EH (cell line): ENCODE measurements around the gene CIRBP.

Experiments used
- DNase-seq: peaks from one replicate; pipeline ENCODE4 v3.0.0-alpha.2; 2015; ENCODE audit warnings: low read depth

CIRBP gene

DNA sequence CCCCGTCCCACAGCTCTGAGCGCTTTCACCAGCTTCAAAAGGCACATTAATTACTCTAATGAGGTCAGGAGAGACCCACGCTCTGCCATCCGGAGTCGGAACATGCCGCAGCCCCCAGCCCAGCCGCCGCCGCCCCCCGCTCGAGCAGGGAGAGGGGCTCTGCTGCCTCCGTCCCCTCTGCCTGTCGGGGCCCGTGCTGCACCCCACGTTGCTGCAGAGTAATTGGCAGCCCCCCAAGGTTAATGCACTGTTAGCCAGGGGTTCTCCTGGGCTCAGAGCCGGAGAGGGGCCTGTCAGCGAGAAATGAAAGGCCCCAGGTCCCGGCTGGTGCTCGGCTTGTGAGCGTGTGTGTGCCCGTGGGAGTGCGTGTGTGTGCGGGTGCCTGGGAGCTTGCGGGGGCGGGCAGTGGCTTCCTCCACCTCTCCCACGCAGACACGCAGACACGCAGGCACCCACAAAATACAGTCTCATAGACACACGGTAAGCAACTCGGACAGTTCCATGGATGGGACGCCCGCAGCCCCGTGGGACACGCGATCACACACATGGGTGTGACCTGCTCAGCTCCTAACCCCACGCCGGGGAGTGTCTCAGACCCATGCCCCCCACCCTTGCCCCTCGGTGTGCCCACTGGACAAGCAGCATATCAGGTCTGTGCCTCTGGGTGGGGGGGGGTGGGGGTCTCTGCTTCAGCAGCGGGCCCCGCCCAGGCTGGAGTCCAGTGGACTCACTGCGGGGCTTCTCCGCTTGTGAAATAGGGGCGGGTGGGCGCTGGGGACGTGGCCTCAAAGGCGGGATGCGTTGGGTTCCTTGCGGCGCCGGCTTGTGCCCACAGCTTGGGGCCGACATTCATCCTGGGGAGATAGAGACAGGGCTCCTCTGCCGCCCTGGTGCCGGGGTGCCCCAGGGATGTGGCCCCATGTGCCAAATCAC lies 11.8 kb downstream of the CIRBP start:
- DNase-seq: no peak

DNA sequence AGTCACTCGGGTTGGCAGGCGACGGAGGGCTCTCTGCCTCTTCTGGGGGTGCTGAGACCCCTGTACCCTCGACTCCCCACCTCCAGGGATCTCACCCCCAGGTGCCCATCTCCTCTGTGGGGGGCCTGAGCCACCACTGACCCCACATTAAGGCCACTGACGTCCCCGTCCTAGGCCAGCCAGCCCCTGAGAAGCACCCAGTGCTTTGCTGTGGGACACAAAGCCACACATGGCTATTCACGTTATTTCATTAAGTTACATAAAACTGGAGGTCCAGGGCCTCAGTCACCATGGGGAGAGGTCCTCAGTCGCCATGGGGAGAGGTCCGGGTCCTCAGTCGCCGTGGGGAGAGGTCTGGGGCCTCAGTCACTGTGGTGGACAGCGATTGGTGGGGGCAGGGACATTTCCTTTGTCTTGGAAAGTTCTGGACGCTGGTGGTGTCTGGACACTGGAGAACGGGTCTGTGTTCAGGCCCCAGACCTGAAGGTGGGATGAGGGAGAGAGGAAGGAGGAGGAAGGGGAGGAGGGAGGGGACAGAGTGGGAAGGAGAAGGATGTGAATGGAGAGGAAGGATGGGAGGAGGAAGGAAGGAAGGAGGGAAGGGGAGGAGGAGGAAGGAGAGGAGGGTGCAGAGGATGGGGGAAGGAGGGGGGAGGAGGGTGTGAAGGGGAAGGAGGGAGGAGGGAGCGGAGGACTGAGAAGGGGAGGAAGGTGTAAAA lies 12.6 kb downstream of the CIRBP start:
- DNase-seq: no peak

DNA sequence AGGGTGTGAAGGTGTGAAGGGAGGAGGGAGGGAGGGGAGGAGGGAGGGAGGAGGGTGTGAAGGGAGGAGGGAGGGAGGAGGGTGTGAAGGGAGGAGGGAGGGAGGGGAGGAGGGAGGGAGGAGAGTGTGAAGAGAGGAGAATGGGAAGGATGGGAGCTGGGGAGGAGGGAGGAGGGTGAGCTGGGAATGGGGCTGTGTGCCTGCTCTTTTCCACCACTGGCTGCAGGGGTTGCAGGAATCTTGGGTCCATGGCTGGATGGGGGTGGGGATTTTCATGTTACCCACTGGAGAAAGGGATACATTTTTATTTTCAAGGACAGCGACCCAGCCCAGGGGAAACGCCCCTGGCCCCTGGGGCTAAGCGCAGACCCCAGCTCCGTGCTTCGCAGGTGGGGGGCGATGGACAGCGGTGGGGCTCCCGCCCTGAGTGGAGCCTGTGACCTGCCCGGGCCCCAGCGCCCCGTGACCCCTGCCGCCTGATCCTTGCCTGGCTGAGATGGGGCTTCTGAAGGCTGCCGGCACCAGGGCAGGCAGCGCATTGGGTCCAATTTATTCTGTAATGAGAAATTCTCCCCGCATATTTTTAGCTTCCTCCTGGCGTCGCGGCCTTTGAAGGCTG lies 13.6 kb downstream of the CIRBP start:
- no peak for DNase-seq

DNA sequence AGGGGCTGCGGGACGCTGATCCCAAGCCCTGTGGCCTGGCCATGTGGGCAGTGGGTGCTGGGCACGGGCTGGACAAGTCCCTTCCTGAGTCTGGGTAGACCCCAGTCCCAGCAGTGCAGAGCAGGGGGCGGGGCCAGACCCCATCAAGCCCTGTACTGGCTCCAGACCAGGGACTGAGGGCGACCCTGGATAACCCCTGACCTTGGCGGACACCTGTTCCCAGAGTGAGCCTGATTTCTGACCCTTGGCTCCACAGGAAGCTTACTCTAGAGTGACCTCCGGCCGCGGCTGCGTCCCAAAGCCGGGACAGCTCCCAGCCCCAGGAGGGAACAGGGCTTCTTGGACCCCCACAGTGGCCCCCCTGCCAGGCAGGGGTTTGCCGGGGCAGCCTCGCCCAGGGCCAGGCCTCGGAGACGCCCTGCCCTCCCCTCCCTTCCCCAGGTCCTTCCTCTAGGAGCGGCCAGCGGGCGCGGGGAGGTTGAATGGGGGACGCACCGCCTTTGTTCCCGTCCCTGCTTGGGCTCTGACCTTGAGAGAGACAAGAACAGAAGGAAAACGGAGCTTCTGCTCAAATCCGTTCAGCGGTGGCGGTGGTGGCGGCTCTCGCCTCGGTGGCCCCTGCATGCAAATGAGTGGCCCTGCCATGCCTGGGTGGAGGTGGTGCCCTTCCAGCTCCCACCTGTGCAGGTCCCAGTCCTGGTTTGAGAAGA lies 14.2 kb downstream of the CIRBP start:
- no peak for DNase-seq

DNA sequence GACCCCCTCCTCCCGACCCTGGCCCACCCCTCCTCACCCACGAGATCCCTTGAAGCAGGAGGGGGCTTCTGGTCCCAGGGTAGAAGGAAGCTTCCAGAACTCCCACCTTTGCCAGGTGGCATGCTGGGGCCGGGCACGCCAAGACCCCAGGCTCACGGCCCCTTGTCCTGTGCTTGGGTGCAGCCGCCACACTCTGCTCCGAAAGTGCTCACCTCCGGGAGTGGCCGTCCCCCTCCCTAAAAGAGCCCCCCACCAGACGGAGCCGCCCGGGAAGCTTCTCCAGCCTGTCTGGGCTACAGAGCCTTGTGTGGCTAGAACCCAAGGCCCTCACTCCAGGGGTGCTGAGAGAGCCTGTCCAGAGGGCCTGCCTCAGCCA lies 14.8 kb downstream of the CIRBP start:
- no peak for DNase-seq

DNA sequence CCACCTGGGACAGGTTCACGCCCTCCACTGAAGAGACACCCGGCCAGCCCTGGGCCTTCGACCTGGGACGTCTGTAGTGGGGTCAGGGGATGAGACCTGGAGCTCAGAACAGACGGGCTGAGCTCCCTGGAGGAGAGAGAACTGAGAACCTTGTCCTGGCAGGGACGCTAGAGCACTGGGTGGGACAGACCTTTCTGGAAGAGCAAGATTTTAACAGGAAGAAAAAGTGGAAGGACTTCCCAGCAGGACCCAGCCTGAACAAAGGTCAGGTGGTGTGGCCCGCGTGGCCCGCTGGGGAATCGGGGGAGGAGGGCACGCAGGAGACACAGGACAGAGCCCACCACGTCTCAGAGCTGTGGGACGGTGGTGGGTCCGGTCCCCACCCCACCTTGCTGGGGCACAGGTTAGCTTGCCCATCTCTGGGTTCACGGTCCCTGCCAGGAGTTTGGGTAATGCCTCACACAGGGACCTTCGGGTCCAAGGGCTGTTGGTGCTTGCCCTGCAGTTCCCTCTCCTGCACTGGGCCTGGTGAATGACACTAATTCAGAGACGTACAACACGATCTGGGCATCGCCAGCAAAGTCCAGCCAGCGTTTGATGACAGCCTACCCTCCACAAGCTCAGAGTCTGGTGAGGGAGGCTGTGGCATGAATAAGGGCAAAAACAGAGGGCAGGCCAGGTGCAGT lies 15.3 kb downstream of the CIRBP start:
- no peak for DNase-seq

DNA sequence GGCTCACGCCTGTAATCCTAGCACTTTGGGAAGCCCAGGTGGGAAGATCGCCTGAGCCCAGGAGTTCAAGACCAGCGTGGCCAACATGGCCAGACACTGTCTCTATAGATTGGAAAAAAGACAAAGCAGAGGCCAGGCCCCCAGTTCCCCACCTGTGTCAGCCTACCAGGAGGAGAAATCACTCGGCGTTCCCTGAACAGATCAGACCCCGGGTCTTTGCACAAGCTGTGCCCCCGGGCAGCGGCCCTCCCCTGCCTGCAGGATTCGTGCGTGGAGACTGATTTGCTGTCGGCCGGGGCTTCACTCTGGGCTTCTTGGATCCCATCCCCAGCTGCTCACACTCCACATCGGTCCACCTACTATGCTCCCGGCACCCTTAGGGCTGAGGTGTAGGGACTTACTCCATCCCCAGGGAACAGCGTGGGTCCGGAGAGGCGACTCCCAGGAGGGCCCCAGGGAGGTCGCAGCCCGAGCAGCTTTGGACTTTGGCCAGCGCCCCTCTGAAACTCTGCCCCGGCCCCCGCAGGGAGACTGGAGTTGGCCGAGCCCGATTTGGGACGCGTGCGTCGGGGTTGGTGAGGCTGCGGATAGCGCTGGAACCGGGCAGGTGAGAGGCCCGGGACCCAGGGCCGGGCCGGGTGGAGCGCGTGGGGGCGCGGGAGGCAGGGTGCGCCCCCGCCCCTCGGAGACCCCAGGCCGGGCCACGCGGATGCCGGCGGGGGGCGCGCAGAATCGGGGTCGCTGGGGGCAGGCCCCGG lies 16.0 kb downstream of the CIRBP start:
- no peak for DNase-seq

DNA sequence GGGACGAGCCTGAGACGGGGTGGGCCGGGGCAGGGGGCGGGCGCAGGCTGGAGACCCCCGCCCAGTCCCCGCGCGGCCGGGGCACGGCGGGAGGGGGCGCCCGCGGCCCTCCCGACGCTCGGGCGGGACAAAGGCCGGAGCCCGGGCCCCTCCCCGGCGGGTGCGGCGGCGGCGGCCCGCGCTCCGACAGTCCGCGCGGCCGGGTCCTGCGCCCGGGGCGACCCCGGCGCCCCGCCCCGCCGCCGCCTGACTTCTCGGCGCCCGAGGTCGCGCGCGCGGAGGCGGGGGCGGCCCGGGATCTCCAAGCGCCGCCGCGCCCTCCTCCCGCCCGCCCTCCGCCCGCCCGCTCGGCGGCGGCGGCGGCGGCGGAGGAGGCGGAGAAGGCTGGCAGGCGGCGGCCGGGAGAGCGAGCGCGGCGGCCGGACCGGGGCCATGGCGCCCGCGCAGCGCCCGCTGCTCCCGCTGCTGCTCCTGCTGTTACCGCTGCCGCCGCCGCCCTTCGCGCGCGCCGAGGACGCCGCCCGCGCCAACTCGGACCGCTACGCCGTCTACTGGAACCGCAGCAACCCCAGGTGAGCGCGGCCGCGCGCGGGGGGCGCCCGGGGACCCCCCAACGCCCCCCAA lies 16.7 kb downstream of the CIRBP start, which contains the start of gene EFNA2:
Gene EFNA2 (plus strand): TSS at position 137 of the 624 bp plus-strand sequence. CDS start 296 bp downstream, at position 433.
- no peak for DNase-seq

DNA sequence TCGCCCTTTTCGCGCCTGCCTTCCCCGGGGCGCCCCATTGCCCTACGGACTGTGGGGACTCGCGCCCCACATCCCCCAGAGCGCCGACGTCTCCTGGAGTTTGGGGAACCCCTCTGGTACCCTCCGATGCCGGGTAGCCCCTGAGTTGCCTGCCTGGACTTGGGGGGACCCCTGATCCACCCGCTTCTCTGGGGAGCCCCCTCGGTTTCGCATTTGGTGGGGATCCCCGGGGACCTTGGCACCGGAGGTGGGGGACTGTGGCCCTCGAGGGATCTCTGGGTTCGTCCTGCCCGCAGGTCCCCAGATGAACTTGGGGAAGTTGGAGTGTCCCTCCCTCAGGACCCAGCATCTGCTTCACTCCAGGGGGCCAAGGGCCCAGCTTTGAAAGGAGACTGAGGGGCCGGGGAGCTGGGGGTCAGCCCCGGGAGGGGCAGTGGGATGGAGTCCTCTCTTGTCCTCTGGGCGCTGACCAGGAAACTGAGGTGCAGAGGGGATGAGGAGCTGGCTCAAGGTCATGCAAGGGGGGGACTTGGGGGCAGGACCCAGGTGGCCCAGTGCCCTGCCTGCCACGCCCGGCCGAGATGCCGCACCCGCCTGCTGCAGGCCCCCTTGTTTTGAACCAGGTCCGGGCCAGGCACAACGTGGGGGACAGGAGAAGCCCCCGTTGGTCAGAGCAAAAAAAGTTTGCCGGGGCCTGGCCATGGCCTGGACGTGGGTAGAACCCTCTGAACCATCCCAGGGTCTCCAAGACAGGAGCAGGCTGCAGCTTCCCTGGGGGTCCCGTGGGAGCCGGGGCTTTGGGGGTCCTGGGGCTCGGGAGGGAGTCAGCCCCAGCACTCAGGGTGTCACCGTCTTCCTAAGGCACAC lies 17.6 kb downstream of the CIRBP start:
- DNase-seq: no peak

DNA sequence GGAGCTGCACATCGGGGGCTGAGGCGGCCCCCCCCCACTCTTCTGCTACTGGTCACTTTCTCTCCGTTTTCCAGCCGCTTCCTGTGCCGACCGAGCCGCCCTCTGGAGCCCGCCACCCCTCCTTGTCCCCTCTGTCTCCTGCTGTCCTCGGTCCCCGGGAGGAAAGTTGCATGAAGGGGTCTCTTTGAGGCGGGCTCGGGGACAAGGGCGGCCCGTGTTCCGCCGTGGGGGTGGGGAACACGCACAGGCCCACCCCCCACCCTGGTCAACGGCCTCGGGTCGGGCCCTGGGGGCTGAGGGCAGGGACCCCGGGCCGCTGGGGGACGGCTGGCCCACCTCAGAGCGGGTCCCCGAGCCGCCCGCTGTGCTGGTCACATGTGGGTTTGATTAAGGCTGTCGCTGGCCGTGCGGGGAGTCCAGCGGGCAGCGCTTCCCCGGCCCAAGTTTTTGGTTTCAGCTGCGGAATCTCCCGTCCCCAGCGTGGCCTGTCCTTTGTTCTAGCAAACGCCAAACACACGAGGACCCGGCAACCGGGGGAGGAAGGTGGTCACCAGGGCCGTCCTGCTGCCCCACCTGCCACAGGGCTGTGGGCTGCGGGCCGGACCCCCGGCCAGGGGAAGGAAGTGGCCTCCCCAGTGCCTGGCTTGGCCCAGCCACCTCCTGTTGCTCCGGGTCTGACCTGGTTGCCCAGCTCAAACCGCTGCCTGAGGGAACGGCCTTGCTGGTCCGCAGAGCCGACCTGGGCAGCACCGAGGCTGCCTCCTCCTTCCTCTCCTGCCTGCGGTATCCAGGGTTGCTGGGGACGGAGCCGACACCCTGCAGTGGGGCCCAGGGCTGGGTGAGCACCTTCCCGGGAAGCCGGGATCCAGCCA lies 18.5 kb downstream of the CIRBP start:
- no peak for DNase-seq

DNA sequence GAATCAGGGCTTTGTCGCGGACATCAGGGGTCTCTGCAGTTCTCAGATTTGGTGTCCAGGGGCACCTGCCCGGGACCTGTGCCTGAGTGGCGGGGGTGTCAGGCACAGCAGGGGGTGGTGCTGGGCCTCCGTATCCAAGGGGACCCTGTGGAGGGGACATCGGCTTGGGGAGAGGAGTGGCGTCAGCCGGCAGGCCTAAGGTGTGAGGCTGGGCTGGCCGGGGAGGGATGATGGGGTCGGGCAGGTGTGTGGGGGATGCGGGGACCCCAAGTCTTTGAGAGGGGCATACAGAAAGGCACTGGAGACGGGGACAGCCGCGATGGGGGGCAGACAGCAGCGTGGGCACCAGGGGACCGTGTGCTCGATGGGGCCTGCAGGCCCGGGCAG lies 19.1 kb downstream of the CIRBP start:
- no peak for DNase-seq

DNA sequence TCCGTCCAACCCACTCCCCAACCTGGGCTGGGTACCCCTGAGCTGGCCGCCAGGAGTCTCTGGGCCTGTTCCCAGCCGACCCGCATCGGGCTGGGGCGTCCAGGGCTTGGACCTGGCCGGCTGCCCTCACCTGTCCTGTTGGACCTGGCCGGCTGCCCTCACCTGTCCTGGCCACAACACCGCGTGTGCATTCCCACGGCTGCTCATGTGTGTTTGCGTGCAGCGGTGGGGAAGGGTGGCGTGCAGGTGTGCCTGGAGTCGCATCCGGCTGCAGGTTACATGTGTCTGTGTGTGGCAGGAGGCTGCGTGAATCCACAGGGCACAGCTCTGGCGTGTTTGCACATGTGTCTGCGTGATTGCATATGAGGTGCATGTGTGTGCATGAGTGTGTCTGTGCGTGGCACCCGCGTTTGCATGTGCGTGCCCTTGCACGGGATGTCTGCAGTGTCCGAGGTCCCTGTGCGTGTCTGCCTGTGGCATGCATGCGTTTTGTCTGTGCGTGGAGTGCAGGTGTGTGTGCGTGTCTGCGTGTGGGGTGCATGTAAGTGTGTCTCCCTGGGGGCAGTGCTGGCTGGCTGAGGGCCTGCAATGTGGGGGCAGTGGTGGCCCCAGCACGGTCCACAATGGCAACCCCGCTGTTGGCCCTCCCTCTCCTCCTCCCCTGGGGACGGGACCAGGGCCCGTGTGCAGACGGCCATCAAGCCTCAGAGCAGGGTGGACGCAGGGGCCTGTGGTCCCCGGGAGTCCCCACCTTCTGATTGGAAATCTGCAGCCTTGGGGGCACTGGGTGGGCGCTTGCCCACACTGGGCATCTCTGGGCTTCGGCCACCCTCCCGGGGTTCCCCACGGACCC lies 19.9 kb downstream of the CIRBP start:
- DNase-seq: no peak

DNA sequence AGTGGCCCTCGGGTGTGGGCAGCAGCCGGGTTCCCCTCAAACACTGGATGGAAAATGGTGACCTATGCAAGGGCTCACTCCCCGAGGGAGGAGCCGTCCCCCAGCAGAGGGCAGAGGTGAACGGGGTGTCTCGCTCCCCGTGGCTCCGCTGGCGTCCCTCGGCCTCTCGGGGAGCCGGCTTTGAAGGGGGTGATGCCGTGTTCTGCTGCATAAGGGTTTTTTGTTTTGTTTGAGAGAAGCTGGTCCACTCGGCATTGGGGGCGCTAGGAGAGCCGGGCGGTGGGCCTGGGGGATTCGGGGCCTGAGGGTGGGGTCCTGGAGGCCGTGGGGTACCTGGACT lies 20.5 kb downstream of the CIRBP start:
- no peak for DNase-seq

DNA sequence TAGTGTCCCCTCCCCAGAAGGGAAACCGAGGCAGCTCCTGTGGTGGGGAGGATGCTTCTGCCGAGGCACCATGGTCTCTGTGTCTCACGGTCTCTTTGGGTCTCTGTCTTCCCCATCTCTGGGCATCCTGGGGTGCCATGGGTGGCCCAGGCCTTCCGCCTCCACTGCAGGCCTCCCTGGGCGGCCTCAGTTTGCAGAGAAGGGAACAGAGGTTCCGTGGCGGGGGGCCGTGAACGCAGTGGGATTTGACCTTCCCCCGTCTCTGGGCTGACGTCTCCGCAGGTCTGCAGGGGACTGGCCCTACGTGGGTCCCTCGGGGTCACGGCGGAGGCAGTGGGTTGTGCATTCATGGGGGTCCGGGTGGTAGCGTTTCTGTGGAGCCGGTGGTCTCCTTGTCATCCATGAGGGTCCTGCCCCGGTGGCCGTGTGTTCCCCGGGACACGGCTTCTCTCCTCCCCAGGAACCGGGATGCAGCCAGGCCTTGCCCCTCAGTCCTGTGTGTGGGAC lies 21.1 kb downstream of the CIRBP start:
- DNase-seq: no peak

DNA sequence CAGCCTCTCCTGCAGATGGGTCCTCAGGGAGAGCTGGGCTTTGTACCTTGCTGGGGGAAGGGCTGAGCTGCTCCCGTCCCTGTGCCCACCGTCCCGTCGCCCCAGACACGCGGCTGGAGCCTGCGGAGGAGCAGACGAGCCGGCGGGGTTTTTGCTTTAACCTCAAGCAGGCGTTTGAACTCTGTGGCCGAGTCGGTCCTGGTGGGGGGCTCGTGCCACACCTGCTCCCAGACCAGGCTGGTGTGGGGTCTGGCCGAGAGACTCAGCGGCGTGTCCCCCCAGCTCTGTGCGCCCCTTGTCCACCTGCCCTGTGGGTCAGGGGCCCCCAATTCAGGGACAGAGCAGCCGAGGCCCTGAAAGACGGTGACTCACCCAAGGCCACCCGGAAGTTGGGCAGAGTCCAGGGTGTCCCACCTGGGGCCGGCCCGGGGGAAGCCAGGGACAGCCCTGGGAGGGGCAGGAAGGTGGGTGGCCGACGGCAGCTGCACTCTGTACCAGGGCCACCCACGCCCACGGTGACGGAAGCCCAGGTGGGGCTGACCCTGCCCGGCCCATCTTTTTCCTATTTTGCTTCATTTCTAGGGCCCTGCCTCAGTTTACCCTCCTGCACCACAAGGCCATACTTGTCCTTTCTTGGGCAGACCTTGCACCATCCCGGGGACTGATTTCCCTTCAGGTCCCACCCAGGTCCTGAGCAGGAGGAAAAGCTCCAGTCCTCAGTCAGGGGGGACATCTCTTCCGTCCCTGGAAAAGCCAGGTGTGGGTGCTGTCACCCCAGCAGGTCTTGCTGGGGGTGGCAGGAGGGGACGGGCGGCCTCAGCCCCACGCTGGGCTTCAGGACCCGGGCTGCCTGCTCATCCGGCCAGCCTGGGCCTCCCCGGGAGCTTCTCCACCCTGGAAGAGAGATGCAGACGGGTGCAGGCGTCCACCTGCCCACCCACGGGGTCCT lies 21.8 kb downstream of the CIRBP start:
- no peak for DNase-seq

DNA sequence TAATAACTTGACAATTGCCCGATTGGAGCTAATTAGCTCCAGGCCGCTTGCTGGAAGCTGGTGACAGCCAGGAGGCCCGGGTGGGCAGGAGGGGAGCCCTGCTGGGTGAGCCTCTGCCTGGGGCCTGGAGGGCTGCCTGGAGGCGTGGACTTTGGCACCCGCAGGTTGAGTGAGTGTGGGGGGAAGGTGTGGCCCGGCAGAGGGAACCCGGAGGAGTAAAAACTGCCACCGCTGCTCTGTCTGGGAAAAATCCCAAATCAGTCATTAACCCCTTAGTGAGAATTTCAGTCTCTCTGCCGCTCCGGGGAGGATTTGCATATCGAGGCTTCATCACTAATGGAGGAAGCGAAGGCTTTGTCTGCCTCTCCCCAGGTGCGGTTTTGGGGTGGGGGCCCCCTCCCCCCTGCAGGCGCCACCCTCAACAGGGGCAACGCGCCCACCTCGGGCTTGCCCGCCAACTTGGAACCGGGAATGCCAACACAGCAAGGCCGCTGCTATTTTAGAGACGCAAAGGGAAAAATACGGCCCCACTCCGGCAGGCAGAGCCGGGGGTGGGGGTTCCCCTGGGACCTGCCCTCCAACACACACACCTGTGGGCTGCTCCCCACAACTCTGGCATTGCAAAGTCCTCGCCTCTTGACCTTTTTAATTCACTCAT lies 22.8 kb downstream of the CIRBP start:
- no peak for DNase-seq
